22Rv1 (cell line): ENCODE measurements around the gene ETV3L.
"Not testable (repeated sequence)": the region's sequence is repeated elsewhere in the genome, so short reads cannot be mapped to it uniquely, and the experiment has no call there.

ENCODE experiments used
- H3K27ac ChIP-seq: fragments of 450-650 bp; 2 replicates; pipeline ENCODE4 v1.5.1; 2017
- CTCF ChIP-seq: fragments of 450-650 bp; IDR thresholded peaks from 2 replicates; pipeline ENCODE4 v1.5.1; 2017; ENCODE audit warnings: mild to moderate bottlenecking
- ZFX ChIP-seq: fragments of 450-650 bp; IDR thresholded peaks from 2 replicates; pipeline ENCODE4 v1.6.1; 2017; ENCODE audit warnings: antibody characterized with exemption, borderline replicate concordance

ETV3L gene

GRCh38 chr1:157104598-157105293 is 5.1 kb upstream of the ETV3L start:
- H3K27ac ChIP-seq = no peak overlapping the region
- no peak for TF ChIP-seq ZFX

- H3K27ac ChIP-seq = no peak overlapping the region
- no peak for TF ChIP-seq CTCF
- TF ChIP-seq ZFX = no peak
Measured at GRCh38 chr1:157103268-157103667, 3.7 kb upstream of the ETV3L start.

- no peak for TF ChIP-seq CTCF
- TF ChIP-seq ZFX = no peak
- no peak overlapping the region for H3K27ac ChIP-seq
Measured at GRCh38 chr1:157101149-157101548, 1.5 kb upstream of the ETV3L start.

GRCh38 chr1:157098987-157099632 is 498 bp downstream of the ETV3L start:
- H3K27ac ChIP-seq = not testable (repeated sequence)

GRCh38 chr1:157098519-157098918 is 1.1 kb downstream of the ETV3L start:
- H3K27ac ChIP-seq = no peak overlapping the region
- TF ChIP-seq CTCF (no peak), ZFX (no peak)

GRCh38 chr1:157097692-157098091 is 1.9 kb downstream of the ETV3L start:
- TF ChIP-seq CTCF = no peak
- TF ChIP-seq ZFX = no peak
- no peak overlapping the region for H3K27ac ChIP-seq

- no peak overlapping the region for H3K27ac ChIP-seq
- TF ChIP-seq CTCF (no peak), ZFX (no peak)
Measured at GRCh38 chr1:157096881-157097280, 2.7 kb downstream of the ETV3L start.

- H3K27ac ChIP-seq = no peak overlapping the region
- TF ChIP-seq CTCF (no peak), ZFX (no peak)
Measured at GRCh38 chr1:157095551-157095950, 4.1 kb downstream of the ETV3L start.
